Hepatocyte (in vitro differentiated cells): ENCODE results near the gene PWP2. TPM values are rescaled to one million over a fixed set of nuclear protein-coding genes. Genes with fewer than 3 reads are reported as not detected.

Source experiments
- DNase-seq: peaks from one replicate; pipeline ENCODE4 v3.0.0-alpha.2; 2016; ENCODE audit warnings: low spot score
- H2AFZ ChIP-seq: fragments of 200-600 bp; sonication (generic); 2 replicates; pipeline ENCODE4 v1.6.0; 2016; ENCODE audit warnings: antibody characterized with exemption, mild to moderate bottlenecking
- H3K27ac ChIP-seq: fragments of 200-600 bp; sonication (generic); 2 replicates; pipeline ENCODE4 v1.5.1; 2016; ENCODE audit warnings: mild to moderate bottlenecking
- H3K27me3 ChIP-seq: fragments of 200-600 bp; sonication (generic); 2 replicates; pipeline ENCODE4 v1.6.1; 2016
- H3K36me3 ChIP-seq: fragments of 200-600 bp; sonication (generic); replicated peaks from 2 replicates; pipeline ENCODE4 v1.5.1; 2016; ENCODE audit warnings: low read depth; ENCODE audit not compliant: insufficient read depth
- H3K4me1 ChIP-seq: fragments of 200-600 bp; sonication (generic); 2 replicates; pipeline ENCODE4 v1.5.1; 2016; ENCODE audit warnings: mild to moderate bottlenecking, moderate library complexity; ENCODE audit not compliant: insufficient read depth
- H3K4me2 ChIP-seq: fragments of 200-600 bp; sonication (generic); 2 replicates; pipeline ENCODE4 v1.6.0; 2016
- H3K4me3 ChIP-seq: fragments of 200-600 bp; sonication (generic); 2 replicates; pipeline ENCODE4 v1.5.1; 2016; ENCODE audit warnings: mild to moderate bottlenecking
- H3K79me2 ChIP-seq: fragments of 200-600 bp; sonication (generic); 2 replicates; pipeline ENCODE4 v1.6.0; 2017; ENCODE audit warnings: mild to moderate bottlenecking
- H3K9me2 ChIP-seq: fragments of 200-600 bp; sonication (generic); replicated peaks from 2 replicates; pipeline ENCODE4 v1.6.0; 2017; ENCODE audit warnings: mild to moderate bottlenecking; ENCODE audit not compliant: insufficient read depth
- H3K9me3 ChIP-seq: fragments of 200-600 bp; sonication (generic); 2 replicates; pipeline ENCODE4 v1.5.1; 2016; ENCODE audit warnings: low read depth, mild to moderate bottlenecking
- H4K20me1 ChIP-seq: fragments of 200-600 bp; sonication (generic); 2 replicates; pipeline ENCODE4 v1.6.0; 2016; ENCODE audit warnings: mild to moderate bottlenecking; ENCODE audit not compliant: insufficient read depth, poor library complexity, severe bottlenecking
- EZH2 ChIP-seq: fragments of 200-600 bp; sonication (generic); IDR thresholded peaks from 2 replicates; pipeline ENCODE4 v1.6.1; 2016; ENCODE audit warnings: antibody characterized with exemption, mild to moderate bottlenecking, borderline replicate concordance
- EZH2phosphoT487 ChIP-seq: fragments of 200-600 bp; sonication (generic); IDR thresholded peaks from one replicate; pipeline ENCODE4 v1.6.1; 2018; ENCODE audit warnings: antibody characterized with exemption, mild to moderate bottlenecking, low read depth, moderate library complexity; ENCODE audit not compliant: unreplicated experiment, severe bottlenecking
- WGBS: methylation state at CpG from one replicate; pipeline ENCODE4 v1.1.6; 2016; ENCODE audit warnings: low lambda C conversion rate; ENCODE audit errors: missing lambda C conversion rate; 5-methylcytosine and 5-hydroxymethylcytosine counted together
- polyA plus RNA-seq: library from polyadenylated mRNA; unstranded; fragments of >200 nt; fragmentation: Nextera tagmentation; extraction: Ambion mirVana; gene quantifications from 2 replicates; pipeline ENCODE4 v1.2.1, GENCODE V29; 2016
- total RNA-seq: library from RNA; depleted of rRNA; stranded (reverse); fragments of >200 nt; gene quantifications from 2 replicates; pipeline ENCODE4 v1.2.3, GENCODE V29; 2014
- TF ChIP-seq, protein P1 (sequence below): fragments of 200-600 bp; sonication (generic); IDR thresholded peaks from 2 replicates; pipeline ENCODE4 v1.5.1; 2016; ENCODE audit warnings: antibody characterized with exemption, mild to moderate bottlenecking; ENCODE audit not compliant: poor library complexity

PWP2 gene
- total and polyA plus RNA-seq, 2 experiments from 2014 or later, result 0.36 to 1.3 TPM

DNA sequence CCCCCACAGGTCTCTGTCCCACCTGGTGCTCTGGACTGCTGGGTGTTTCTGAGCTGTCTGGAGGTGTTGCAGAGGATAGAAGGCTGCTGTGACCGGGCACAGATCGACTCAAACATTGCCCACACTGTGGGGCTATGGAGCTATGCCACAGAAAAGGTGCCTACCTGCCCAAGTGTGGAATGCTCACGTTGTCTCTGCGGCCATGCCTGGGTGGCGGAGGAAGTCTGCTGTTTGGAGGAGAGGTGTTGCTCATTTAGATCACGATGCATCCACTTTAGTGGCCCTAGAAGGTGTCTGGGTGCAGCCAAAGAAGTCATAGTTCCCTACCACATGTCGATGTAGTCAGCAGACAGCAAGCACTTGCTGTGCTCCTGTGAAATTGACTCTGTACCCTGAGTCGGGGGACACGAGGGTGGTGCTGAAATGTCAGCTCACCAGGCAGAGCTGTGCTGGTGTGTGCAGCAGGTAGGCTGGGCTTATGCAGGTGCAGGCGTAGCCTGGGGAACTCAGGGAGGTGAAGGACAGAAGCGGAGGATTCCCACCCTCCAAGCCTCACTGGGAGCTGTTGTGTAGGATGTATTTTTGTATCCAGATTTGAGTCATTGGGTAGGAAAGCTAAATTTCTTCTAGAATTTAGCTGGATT lies 32.8 kb upstream of the PWP2 start:
- H4K20me1 ChIP-seq, result no peaks in the 10 kb centered on the region
- no peaks in the 10 kb centered on the region for H3K9me2 ChIP-seq
- H2AFZ ChIP-seq, result no peak overlapping the region
- H3K4me3 ChIP-seq, result no peak overlapping the region
- H3K4me2 ChIP-seq, result no peak overlapping the region
- no peaks in the 10 kb centered on the region for H3K79me2 ChIP-seq
- no peaks in the 10 kb centered on the region for H3K27me3 ChIP-seq
- no peaks in the 10 kb centered on the region for H3K36me3 ChIP-seq
- WGBS, result 95% methylated on average over 11 of the region's 11 CpGs
- H3K27ac ChIP-seq, result no peak overlapping the region
- H3K9me3 ChIP-seq, result no peaks in the 10 kb centered on the region
- DNase-seq, result no peak
- TF ChIP-seq EZH2phosphoT487, result no peak
- TF ChIP-seq, protein P1, sequence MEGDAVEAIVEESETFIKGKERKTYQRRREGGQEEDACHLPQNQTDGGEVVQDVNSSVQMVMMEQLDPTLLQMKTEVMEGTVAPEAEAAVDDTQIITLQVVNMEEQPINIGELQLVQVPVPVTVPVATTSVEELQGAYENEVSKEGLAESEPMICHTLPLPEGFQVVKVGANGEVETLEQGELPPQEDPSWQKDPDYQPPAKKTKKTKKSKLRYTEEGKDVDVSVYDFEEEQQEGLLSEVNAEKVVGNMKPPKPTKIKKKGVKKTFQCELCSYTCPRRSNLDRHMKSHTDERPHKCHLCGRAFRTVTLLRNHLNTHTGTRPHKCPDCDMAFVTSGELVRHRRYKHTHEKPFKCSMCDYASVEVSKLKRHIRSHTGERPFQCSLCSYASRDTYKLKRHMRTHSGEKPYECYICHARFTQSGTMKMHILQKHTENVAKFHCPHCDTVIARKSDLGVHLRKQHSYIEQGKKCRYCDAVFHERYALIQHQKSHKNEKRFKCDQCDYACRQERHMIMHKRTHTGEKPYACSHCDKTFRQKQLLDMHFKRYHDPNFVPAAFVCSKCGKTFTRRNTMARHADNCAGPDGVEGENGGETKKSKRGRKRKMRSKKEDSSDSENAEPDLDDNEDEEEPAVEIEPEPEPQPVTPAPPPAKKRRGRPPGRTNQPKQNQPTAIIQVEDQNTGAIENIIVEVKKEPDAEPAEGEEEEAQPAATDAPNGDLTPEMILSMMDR, result no peak
- no peak for TF ChIP-seq EZH2
- H3K4me1 ChIP-seq, result no peaks in the 10 kb centered on the region

DNA sequence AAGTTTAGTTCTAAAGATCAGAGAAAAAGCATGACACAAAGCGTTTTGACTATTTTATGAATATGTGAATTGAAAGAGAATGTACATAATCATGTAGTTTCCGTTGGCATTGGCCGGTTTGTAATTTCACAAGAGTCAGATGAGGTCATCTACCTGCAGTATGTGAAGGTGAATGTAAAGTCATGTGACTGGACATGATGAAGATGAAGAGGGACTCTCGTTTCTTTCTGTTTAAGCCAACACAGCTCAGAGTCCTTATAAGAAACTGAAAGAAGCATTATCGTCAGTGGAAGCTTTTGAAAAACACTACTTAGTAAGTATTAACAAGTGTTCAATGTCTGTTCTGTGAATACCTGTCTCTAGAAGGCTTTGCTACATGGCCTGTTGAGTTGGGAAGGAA lies 30.9 kb upstream of the PWP2 start:
- no peaks in the 10 kb centered on the region for H3K9me2 ChIP-seq
- no peaks in the 10 kb centered on the region for H3K9me3 ChIP-seq
- no peak for DNase-seq
- no peaks in the 10 kb centered on the region for H3K36me3 ChIP-seq
- H3K4me2 ChIP-seq, result no peak overlapping the region
- no peak overlapping the region for H3K4me3 ChIP-seq
- H2AFZ ChIP-seq, result no peak overlapping the region
- H4K20me1 ChIP-seq, result no peaks in the 10 kb centered on the region
- H3K27me3 ChIP-seq, result no peaks in the 10 kb centered on the region
- H3K27ac ChIP-seq, result no peak overlapping the region
- WGBS, result 94% methylated on average over 5 of the region's 5 CpGs
- no peaks in the 10 kb centered on the region for H3K4me1 ChIP-seq
- TF ChIP-seq EZH2phosphoT487 (no peak), EZH2 (no peak)
- TF ChIP-seq, protein P1, result no peak
- no peaks in the 10 kb centered on the region for H3K79me2 ChIP-seq

DNA sequence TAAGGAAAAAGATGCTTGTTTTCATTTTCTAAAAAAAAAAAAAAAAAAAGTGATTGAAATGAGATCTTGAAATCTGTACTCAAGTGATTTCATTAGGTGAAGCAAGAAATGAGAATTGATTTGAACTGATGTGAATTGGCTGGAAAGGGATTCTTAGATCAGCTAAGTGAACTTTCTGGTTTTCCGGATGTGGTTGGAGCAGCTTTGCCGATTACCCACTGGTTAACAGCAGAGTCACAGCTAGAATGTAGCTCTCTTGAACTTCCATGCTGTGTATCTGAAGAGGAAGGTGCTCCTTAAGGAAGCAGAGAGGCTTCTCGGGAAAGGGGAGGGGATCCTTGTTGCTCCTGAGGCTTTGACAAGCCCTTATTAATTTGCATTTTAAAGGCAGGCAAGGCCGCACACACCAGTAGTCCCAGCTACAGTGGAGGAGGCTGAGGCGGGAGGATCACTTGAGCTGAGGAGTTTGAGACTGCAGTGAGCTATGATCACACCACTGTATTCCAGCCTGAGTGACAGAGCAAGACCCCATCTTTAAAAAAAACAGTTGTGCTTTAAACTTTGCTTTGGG lies 28.7 kb upstream of the PWP2 start:
- TF ChIP-seq, protein P1, result no peak
- no peak for TF ChIP-seq EZH2
- no peak for TF ChIP-seq EZH2phosphoT487
- H3K36me3 ChIP-seq, result no peaks in the 10 kb centered on the region
- H2AFZ ChIP-seq, result no peak overlapping the region
- 90% methylated on average over 5 of the region's 5 CpGs for WGBS
- no peak overlapping the region for H3K27ac ChIP-seq
- H4K20me1 ChIP-seq, result no peaks in the 10 kb centered on the region
- H3K9me3 ChIP-seq, result no peaks in the 10 kb centered on the region
- no peaks in the 10 kb centered on the region for H3K27me3 ChIP-seq
- no peaks in the 10 kb centered on the region for H3K79me2 ChIP-seq
- no peak for DNase-seq
- no peak overlapping the region for H3K4me2 ChIP-seq
- peaks cover 3% of the 10 kb centered on the region for H3K4me1 ChIP-seq
- H3K9me2 ChIP-seq, result no peaks in the 10 kb centered on the region
- H3K4me3 ChIP-seq, result no peak overlapping the region
